Stimulated activated CD4-positive, alpha-beta T cell treated with anti-CD3 and anti-CD28 coated beads, Interleukin-1b, Interleukin-23, amount 100 ng/mL, for 4 hours (primary cell): ENCODE measurements around the gene WEE1.
A peak's percentile ranks its signal among the peaks of the same experiment; 100 is the strongest.

Experiments used
- DNase-seq, 2 donors: peaks; one replicate each; pipeline ENCODE4 v3.0.0-alpha.2; 2020; ENCODE audit warnings: low read depth in 2 of 2

WEE1 gene

DNA sequence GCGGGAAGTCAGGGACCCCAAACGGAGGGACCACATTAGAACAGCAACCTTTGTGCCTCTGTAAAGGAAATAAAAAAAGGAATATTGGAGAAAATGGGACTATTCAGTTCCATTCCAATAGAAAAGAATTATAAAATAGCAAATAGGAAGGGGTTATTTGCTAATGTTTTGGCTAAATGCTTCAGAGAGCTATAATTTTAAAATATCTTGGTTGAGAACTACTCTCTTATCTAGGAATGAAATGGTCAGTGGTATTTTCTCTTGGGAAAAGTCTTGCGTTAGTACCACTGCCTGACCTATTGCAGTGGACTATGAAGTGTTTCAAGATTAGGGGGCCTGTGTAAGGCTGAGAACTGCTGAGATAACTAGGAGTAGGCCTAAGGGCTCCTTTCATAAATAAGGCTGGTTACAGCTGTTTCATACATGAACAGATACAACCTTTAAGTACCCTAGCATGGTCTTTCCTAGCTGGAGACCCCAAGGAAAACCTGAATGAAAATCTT lies 6.9 kb upstream of the WEE1 start:
- no peak for DNase-seq

DNA sequence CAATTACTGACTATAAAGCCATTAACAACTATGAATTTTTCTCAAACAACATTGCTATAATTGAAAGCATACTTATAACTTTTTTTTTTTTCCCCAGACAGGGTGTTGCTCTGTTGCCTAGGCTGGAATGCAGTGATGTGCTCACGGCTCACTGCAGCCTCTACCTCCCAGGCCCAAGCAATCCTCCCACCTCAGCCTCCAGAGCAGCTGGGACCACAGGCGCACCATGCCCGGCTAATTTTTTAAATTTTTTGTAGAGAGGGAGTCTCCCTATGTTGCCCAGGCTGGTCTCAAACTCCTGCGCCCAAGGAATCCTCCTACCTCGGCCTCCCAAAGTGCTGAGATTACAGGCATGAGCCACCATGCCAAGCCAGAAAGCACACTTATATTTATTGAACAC lies 6.1 kb upstream of the WEE1 start:
- DNase-seq = no peak

DNA sequence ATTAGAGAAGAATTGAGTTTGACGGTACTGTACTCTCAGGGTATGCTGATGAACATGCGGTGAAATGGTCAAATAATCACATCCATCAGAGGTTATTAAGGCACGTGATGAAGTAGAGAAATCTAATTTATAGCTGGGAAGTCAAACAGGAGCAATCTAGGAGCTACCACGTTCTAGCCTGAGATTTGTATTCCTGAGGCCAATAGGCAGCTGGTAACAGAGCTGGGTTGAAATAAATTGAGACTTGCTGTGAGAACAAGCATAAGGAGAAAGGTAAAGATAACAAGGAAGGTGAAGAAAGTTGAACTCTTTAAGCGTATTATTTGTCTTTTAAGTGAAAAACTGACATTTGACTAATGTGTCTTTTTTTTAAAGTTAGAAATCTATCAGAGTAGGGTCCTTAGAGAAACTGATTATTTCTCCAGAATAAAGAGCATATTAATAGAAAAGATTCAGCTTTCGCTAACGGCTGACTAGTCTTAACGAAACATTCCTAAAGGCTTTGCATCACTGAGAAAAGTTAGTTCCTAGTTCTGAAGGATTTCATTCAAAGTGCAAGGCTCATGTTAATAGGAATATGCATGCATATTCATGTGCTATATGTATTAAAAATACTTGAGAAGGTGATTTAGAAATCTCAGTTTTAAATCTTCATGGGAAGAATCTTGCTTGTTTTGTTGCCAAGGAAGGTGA lies 5.2 kb upstream of the WEE1 start:
- DNase-seq = no peak

DNA sequence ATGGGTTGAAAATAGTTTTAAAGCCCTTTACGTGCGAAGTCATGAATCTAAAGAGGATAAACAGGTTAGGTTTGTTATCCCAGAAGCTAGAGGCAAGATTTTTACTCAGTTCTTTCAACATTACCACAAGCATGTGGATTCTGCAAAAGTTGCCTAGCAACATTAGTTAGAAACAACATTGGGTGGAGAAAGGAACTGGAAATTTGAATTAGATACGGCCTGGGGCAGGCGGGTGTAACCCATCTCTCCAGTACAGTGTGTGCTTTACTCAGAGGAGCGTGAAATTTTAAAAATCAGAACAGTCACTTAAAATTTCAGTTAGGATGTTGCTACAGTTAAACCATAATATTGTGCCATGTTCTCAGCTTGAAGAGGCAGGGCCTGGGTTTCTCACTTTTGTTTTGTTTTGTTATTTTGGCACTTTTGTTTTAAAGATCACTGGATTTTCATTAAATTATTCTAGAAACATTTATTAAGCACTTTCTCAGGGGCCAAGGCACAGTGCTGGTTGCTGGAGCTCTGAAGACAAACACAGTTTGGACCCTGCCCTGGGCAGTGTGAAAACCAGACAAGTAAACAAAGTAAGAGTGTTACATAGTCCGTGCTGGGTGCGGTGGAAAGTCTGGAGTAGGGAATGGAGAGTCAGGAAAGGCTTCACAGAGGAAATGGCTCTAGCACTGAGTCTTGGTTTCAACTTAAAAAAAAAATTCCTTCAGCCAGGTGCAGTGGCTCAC lies 4.4 kb upstream of the WEE1 start:
- no peak for DNase-seq

DNA sequence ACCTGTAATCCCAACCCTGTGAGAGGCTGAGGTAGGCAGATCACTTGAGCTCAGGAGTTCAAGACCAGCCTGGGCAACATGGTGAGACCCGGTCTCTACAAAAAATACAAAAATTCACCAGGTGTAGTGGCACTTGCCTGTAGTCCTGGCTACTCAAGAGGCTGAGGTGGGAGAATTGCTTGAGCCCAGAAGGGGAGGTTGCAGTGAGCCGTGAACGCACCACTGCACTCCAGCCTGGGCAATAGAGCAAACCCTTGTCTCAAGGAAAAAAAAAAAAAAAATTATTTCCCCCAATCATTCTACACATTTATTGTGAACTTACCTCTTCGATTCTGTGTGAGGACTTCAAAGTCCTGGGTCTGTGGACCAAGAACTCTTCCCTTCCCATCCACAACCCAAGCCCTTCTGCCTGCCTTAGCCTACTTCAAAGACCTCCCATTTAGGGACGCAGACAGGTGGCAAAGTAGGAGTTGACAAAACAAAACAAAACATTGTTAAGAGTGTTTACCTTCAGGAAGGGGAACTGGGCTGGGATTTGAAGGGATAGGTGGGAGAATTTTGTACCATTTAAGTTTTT lies 3.8 kb upstream of the WEE1 start:
- no peak for DNase-seq

DNA sequence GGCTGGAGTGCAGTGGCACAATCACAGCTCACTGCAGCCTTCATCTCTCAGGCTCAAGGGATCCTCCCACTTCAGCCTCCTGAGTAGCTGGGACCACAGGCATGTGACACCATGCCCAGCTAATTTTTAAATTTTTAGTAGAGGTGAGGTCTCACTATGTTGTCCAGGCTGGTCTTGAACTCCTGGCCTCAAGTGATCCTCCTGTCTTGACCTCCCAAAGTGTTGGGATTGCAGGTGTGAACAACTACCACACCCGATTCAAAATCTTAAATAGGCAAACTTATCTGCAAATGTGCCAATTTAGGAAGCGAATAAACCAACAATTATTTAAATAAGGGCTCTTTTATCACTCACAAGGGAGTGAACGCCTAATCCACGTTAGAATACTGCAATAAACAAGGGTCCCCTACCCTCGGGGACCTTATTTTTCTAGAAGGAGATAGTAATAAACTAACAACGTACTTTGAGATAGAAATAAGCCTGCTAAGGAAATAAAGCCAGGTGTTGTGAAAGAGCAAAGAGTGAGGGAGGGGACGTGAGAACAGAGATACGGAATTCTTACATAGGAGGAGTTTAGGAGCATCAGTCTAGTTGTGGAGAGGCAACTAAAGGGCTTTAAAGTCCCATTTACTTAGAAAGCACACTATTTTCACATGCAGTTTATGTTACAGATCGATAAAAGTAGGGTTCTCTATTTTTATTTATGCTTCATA lies 3.0 kb upstream of the WEE1 start:
- no peak for DNase-seq

DNA sequence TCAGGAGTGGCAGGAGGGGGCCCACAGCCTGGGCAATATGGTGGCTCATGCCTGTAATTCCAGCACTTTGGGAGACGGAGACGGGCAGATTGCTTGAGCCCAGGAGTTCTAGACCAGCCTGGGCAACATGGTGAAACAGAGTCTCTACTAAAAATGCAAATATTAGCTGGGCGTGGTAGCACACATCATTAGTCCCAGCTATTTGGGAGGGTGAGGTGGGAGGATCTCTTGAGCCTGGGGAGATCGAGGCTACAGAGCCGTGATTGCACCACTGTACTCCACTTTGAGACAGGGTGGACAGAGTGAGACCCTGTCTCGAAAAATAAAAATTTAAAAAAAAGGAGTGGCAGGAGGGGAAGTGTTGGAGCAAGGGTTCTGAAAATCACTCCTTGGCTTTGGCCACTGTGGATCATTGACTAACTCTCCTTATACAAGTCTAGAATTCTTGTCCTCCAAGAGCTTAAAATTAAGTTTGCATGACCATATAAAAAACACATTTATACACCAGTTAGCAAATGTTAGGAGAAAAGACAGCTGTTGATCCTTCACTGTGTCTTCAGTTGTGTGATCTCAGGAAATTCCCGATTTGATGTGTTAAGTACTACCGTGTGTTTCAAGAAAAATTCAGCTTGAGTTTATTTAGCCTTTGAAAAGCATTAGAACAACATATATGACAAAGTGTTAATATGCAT lies 2.3 kb upstream of the WEE1 start:
- no peak for DNase-seq

DNA sequence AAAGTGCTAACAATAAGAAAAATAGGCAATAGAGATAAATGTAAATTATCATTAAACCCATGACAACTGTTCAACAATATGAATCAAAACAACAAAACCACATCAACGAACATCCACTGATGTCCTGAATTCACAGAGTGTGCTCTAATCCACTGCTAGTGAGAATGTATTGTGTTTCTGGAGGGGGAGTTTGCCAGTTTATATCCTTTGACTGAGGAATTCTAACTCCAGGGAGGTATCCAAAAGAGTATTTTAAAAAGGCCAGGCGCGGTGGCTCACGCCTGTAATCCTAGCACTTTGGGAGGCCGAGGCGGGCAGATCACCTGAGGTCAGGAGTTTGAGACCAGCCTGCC lies 1.7 kb upstream of the WEE1 start:
- DNase-seq = no peak

DNA sequence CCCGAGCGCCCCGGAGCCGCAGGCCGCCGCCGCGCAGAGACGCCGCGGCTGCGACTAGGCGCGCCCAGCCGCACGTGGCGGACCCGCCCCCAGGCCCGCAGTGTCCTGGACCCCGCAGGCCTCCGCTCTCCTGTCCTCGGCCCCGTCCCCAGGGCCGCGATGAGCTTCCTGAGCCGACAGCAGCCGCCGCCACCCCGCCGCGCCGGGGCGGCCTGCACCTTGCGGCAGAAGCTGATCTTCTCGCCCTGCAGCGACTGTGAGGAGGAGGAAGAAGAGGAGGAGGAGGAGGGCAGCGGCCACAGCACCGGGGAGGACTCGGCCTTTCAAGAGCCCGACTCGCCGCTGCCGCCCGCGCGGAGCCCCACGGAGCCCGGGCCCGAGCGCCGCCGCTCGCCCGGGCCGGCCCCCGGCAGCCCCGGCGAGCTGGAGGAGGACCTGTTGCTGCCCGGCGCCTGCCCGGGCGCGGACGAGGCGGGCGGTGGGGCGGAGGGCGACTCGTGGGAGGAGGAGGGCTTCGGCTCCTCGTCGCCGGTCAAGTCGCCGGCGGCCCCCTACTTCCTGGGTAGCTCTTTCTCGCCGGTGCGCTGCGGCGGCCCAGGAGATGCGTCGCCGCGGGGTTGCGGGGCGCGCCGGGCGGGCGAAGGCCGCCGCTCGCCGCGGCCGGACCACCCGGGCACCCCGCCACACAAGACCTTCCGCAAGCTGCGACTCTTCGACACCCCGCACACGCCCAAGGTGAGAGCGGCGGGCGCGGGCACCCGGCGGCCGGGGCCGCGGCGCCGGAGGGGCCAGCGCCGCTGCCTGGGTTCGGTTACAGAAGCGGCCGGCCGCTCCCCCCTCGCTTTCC lies 528 bp downstream of the WEE1 start:
- peak in 1 of 2 donors; percentile 4 for DNase-seq

DNA sequence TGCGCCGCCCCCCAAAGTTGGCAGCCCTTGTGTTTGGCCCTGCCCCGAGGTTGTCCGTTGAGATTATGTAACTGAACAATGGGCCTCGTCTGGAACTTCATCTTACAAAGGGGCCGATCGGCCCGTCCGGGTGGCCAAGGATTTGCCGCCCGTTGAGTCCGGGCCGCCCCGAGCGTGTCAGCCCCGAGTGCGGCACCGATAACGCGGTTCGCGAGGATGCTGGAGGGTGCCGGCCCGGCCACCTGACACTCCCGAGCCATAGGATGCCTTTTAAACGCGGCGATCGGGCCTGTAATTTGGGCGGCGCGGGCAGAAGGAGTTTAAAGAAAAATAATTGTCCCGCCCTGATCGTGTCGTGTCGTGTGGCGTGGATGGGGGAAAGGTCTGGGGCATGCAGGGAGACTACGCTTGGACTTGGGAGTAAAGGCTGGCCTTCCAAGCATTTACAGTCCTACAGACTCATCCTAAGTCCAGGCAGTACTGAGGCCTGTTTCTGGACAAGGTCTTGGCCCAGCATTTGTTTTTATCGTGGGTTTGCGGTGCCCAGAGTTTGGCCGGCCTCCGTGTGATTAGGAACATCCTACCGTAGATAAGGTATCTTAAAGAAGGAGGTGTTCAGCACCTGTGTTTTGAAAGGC lies 1.3 kb downstream of the WEE1 start:
- DNase-seq = peak in 1 of 2 donors; percentile 24

DNA sequence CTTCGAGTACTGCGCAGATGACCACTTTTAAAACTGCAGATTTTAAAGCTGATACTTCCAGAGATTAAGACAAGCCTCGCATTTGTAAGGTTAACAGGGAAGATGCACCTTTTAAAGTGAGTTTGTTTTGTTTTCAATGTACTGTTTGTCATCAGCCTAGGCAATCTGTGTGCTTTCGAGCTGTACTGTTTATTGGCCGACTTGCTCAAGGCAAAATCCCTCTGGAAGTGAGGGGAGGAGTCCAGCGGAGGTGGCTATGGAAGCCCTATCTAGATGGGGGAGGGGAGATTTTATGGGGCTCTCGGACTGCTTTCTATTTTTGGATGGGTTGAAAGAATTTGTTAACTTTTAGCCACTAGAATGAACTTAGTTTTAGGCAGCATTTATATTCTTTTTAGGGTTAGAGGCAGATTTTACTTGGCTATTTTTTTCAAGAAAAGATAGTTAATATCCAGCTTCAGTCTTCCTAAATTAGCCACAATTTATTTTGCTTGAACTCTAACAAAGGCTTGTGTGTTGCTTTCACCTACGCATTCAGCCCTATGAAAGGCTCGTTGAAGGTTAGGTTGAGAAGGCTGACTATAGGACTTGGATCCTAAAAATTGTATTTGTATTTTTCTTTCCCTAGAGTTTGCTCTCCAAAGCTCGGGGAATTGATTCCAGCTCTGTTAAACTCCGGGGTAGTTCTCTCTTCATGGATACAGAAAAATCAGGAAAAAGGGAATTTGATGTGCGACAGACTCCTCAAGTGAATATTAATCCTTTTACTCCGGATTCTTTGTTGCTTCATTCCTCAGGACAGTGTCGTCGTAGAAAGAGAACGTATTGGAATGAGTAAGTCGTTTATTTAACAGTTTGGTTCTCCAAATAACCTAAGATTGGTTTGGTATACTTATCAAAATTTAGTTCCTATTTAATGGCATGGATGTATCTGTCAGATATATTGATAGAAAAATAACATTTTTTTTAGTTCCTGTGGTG lies 2.1 kb downstream of the WEE1 start:
- DNase-seq = no peak

DNA sequence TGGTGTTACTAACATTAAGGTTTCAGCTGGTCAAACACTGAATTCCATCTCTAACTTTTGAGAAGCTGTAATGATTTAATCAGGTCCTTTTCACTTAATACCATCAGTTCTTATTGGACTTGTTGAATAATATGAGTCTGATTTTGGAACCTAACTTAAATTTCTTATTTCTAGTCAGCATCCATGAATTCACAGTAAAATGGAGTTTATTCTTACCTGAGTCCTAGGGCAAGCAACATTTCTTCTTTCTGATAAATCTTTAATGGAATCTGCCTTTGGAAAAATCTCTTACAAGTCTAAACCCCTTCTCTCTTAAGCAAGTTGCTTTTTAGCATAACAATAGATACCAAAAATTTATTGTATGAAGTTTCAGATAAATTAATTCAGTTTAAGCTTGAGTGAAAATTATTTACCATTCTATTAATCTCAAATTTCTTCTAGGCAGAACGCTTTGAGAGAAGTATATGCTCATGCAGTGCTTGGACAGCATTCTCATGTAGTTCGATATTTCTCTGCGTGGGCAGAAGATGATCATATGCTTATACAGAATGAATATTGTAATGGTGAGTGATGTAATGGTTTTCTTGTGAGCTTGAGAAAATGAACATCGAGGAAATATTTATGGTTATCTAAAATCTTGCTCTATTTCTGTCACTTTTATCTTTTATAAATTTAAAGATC lies 3.4 kb downstream of the WEE1 start:
- no peak for DNase-seq

DNA sequence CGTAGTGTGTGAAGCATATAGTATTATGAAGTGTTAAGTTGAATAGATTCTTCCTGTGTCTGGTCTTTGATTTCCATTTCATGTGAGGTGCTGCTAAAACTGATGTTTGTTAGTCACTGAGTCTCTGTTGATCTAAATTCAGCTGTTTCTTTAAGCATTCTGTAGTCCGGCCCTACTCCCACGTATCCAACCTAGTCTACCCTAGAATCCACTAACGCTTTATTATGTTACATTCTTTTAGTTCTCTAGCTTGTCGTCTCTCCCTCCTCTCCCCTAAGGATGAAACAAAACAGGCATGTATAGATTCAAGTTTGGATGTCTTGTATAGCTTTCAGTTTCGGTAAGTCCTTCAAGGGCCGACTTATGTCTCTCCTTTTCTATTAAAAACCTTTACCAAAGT lies 4.1 kb downstream of the WEE1 start:
- DNase-seq = no peak

DNA sequence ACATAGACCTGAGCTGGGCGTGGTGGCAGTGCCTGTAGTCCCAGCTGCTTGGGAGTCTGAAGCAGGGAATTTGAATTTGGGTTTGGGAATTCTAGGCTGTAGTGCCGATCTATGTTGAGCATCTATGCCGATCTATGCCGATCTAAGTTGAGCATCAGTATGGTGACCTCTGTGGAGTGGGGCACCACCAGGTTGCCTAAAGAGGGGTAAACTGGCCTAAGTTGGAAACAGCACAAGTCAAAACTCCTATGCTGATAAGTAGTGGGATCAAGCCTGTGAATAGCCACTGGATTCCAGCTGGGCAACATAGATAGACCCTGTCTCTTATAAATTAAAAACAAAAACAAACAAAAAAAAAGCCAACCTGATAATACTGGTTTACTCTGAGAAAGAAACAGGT lies 7.4 kb downstream of the WEE1 start:
- no peak for DNase-seq

DNA sequence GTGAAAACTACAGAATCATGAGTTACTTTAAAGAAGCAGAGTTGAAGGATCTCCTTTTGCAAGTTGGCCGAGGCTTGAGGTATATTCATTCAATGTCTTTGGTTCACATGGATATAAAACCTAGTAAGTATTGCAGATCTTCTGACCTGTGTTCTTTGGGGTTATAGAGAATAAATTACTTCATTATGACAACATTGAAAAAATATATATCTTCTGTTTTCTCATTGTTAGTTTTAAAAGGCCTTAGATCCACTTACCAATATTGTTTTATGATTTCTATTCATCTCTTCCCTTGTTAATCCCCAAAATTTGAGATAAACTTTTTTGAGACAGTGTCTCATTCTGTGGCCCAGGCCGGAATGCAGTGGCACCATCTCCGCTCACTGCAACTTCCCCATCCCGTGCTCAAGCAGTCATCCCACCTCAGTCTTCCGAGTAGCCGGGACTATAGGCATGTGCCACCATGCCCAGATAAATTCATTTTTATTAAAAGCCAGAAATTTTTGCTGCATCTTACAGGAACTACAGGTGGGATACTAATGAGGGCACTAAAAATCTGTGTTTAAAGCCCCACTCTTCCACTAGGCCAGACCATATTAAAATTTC lies 8.2 kb downstream of the WEE1 start:
- DNase-seq = no peak

DNA sequence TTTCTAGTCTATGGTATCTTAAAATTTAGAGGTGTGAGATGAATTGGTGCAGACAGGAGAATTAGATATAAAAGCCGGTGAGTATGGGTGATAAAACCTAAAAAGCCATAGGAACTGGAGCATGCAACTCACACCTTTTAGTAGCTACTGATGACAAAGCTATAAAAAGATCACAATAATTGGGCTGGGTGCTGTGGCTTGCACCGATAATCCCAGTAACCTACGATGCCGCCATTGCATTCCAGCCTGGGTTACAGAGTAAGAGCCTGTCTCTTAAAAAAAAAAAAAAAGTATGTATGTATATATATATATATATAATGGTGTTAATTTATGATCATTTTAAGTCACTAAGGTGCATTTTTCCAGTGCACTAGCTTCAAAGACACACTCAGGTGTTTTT lies 17.2 kb downstream of the WEE1 start:
- DNase-seq = no peak

DNA sequence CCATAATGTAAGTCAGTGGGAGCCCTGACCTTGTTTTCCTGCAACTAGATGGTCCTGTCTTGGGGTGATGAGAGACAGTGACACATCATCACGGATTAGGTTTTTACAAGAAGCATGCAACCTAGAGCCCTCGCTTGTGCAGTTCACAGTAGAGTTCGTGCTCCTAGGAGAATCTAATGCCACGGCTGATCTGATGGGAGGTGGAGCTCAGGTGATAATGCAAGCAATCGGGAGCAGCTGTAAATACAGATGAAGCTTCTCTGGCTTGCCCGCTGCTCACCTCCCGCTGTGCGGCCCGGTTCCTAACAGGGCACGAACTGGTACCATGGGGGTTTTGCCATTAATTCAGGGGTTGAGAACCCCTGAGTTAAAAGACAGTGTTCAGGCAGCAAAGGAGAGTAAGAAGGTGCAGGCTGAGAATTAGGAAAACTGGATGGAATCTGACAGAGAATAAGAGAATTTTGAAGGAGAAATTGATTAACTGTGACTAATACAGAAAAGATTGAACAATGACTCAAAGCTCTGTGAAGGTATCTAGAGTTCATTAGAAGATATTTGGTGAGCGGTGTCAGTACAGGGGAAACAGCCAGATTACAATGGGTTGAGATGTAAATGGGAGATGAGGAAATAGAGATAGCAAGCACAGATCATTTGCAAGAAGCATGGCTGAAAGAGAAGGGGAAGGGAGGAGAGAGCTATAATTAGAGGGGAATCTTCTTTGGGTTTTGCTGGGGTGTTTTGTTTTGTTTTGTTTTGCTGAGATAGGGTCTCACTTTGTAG lies 21.0 kb downstream of the WEE1 start:
- no peak for DNase-seq
